Endothelial cell of umbilical vein (primary cell): ENCODE measurements around the gene GABBR2.

Experiments
- EZH2 ChIP-seq: IDR thresholded peaks from 2 replicates; pipeline ENCODE4 v1.6.1; 2012; ENCODE audit warnings: borderline replicate concordance, low read depth, mild to moderate bottlenecking, moderate library complexity, low read length, inconsistent platforms; ENCODE audit not compliant: severe bottlenecking
- MAX ChIP-seq: IDR thresholded peaks from 2 replicates; pipeline ENCODE4 v1.6.1; 2011; ENCODE audit not compliant: insufficient read depth, insufficient read length
- POLR2AphosphoS5 ChIP-seq: IDR thresholded peaks from 2 replicates; pipeline ENCODE4 v1.6.1; 2012; ENCODE audit warnings: low read depth, mild to moderate bottlenecking, control low read depth, low read length, moderate library complexity; ENCODE audit not compliant: insufficient read depth

- TF ChIP-seq POLR2AphosphoS5 (no peak), EZH2 (no peak), MAX (no peak)
Observed at GRCh38 chr9:98660541-98660940, 48.2 kb downstream of the GABBR2 start.
